ENCODE measurements around the gene COL6A1.

- TF ChIP-seq EZH2 (IDR thresholded peaks at IDR 0.05; ENCODE audit: borderline replicate concordance, insufficient read depth, low read length, poor library complexity, severe bottlenecking) (no peak), CTCF (IDR thresholded peaks at IDR 0.05; ENCODE audit: poor library complexity, severe bottlenecking) (no peak), POLR2AphosphoS5 (IDR thresholded peaks at IDR 0.05) (no peak), EP300 (conservative IDR thresholded peaks at IDR 0.05; ENCODE audit: poor library complexity, severe bottlenecking) (no peak)
Measured at GRCh38 chr21:46001821-46002681, 20.5 kb downstream of the COL6A1 start.

Measured in neural cell (in vitro differentiated cells).